Measurements from ENCODE around the gene TXK. TPM values are rescaled to one million over a fixed set of nuclear protein-coding genes. Genes with fewer than 3 reads are reported as not detected.

The TXK gene
- total RNA-seq, 1 experiment from 2014 or later, result 0.39 TPM

GRCh38 chr4:48138936-48139335 is 4.9 kb upstream of the TXK start:
- H3K27me3 ChIP-seq (ENCODE audit: insufficient read depth, low read length), result no peaks in the 10 kb centered on the region
- no peak overlapping the region for H3K18ac ChIP-seq (ENCODE audit: insufficient read length, low read depth, low read length)
- no peak overlapping the region for H4K91ac ChIP-seq (ENCODE audit: insufficient read length, low read depth, low read length)
- H4K5ac ChIP-seq (ENCODE audit: insufficient read length, low read depth, low read length), result no peak overlapping the region
- H3K4me1 Mint-ChIP-seq, result no peaks in the 10 kb centered on the region
- H3K27ac ChIP-seq (ENCODE audit: insufficient read length, low read depth, low read length), result no peak overlapping the region
- H3K9ac ChIP-seq (ENCODE audit: extremely low read depth, insufficient read length, low read length), result no peak overlapping the region
- H3T11ph ChIP-seq (ENCODE audit: low read length), result no peak overlapping the region
- H3K27me3 Mint-ChIP-seq (ENCODE audit: low read depth), result no peaks in the 10 kb centered on the region
- H3K23me2 ChIP-seq (ENCODE audit: insufficient read length, low read depth, low read length, poor library complexity, severe bottlenecking), result no peaks in the 10 kb centered on the region
- H2BK20ac ChIP-seq (ENCODE audit: low read depth, low read length, poor library complexity, severe bottlenecking), result no peak overlapping the region
- no peaks in the 10 kb centered on the region for H3K79me2 ChIP-seq (ENCODE audit: insufficient read depth, low read length)
- no peaks in the 10 kb centered on the region for H3K9me3 ChIP-seq (ENCODE audit: control insufficient read depth, low read depth, low read length)
- H3K27ac Mint-ChIP-seq, result no peak overlapping the region
- no peak overlapping the region for H2BK15ac ChIP-seq (ENCODE audit: low read depth, low read length)
- no peak overlapping the region for H2AFZ ChIP-seq (ENCODE audit: low read length)
- DNase-seq, result no peak
- H3K56ac ChIP-seq (ENCODE audit: insufficient read length, low read depth, low read length), result no peak overlapping the region
- H3K4ac ChIP-seq (ENCODE audit: low read depth, low read length), result no peak overlapping the region
- no peak overlapping the region for H4K8ac ChIP-seq (replicated peaks; ENCODE audit: insufficient read length, low read depth, low read length)
- H3K4me2 ChIP-seq (ENCODE audit: insufficient read depth, insufficient read length, low read length), result no peak overlapping the region
- H3K36me3 Mint-ChIP-seq (ENCODE audit: insufficient read depth in 1 of 3, low read depth in 3 of 3), result no peaks in the 10 kb centered on the region; a peak in 3 of 7 replicates
- H3K14ac ChIP-seq (ENCODE audit: insufficient read depth, low read length), result no peak overlapping the region
- no peaks in the 10 kb centered on the region for H3K79me1 ChIP-seq (ENCODE audit: insufficient read depth, low read depth, low read length, poor library complexity, severe bottlenecking)
- WGBS (ENCODE audit: extremely low coverage, insufficient read length, low lambda C conversion rate), result no CpG with 5 or more reads among the region's 3 CpGs
- no peak overlapping the region for H2BK5ac ChIP-seq (ENCODE audit: insufficient read length, low read length)
- H3K4me3 Mint-ChIP-seq, result no peak overlapping the region
- TF ChIP-seq, protein P1, sequence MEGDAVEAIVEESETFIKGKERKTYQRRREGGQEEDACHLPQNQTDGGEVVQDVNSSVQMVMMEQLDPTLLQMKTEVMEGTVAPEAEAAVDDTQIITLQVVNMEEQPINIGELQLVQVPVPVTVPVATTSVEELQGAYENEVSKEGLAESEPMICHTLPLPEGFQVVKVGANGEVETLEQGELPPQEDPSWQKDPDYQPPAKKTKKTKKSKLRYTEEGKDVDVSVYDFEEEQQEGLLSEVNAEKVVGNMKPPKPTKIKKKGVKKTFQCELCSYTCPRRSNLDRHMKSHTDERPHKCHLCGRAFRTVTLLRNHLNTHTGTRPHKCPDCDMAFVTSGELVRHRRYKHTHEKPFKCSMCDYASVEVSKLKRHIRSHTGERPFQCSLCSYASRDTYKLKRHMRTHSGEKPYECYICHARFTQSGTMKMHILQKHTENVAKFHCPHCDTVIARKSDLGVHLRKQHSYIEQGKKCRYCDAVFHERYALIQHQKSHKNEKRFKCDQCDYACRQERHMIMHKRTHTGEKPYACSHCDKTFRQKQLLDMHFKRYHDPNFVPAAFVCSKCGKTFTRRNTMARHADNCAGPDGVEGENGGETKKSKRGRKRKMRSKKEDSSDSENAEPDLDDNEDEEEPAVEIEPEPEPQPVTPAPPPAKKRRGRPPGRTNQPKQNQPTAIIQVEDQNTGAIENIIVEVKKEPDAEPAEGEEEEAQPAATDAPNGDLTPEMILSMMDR (conservative IDR thresholded peaks at IDR 0.05), result no peak
- H2BK12ac ChIP-seq (ENCODE audit: insufficient read length, low read depth, low read length), result no peak overlapping the region
- no peak overlapping the region for H2AK5ac ChIP-seq (ENCODE audit: insufficient read length, low read length)
- H4K20me1 ChIP-seq (ENCODE audit: control insufficient read depth, insufficient read depth, insufficient read length), result no peaks in the 10 kb centered on the region
- H3K23ac ChIP-seq (ENCODE audit: insufficient read length, low read depth, low read length), result no peak overlapping the region
- no peaks in the 10 kb centered on the region for H3K9me3 Mint-ChIP-seq
- no peak overlapping the region for H2BK120ac ChIP-seq (ENCODE audit: low read depth, low read length, poor library complexity, severe bottlenecking)
- no peaks in the 10 kb centered on the region for H3K4me1 ChIP-seq (ENCODE audit: insufficient read depth, low read length)

Measured in H9 (cell line).